AG04450 (cell line): Measurements from ENCODE around the gene INPP5A. TPM values are rescaled to one million over a fixed set of nuclear protein-coding genes. Genes with fewer than 3 reads are reported as not detected.

Experiments used
- CTCF ChIA-PET: fragments of 300-600, 350-600 bp; formaldehyde crosslinking; extraction: SDS; loops from one replicate; lab custom pipeline; 2022; ENCODE audit warnings: antibody characterized with exemption, inconsistent platforms; lab: Charles Lee
- POLR2A ChIA-PET: fragments of 350-600 bp; formaldehyde crosslinking; extraction: SDS; loops from one replicate; lab custom pipeline; 2021; ENCODE audit warnings: antibody characterized with exemption, inconsistent platforms; lab: Yijun Ruan, JAX
- DNase-seq: peaks from one replicate; pipeline ENCODE4 v3.0.0-alpha.2; 2011; ENCODE audit warnings: low read depth, low spot score
- H3K27ac ChIP-seq: one replicate; pipeline ENCODE4 v1.5.1; 2012; ENCODE audit warnings: low read depth, low read length, control low read depth
- H3K27me3 ChIP-seq: one replicate; pipeline ENCODE4 v1.6.0; 2012; ENCODE audit warnings: low read length; ENCODE audit not compliant: control insufficient read depth, insufficient read depth
- H3K4me3 ChIP-seq: 2 replicates; pipeline ENCODE4 v1.5.1; 2011; ENCODE audit warnings: mild to moderate bottlenecking, low read depth, low read length, control low read depth
- H3K9me3 ChIP-seq: 2 replicates; pipeline ENCODE4 v1.5.1; 2012; ENCODE audit warnings: low read length; ENCODE audit not compliant: control insufficient read depth, insufficient read depth
- polyA plus RNA-seq: library from polyadenylated mRNA; depleted of rRNA; stranded (reverse); fragments of >200 nt; gene quantifications from 2 replicates; pipeline ENCODE4 v1.2.3, GENCODE V29; 2011
- TF ChIP-seq, protein P1 (sequence below): IDR thresholded peaks from 2 replicates; pipeline ENCODE4 v1.5.1; 2011; ENCODE audit warnings: low read depth, low read length, control low read depth, inconsistent platforms

INPP5A gene
- polyA plus RNA-seq, 1 experiment: 22.5 TPM

DNA sequence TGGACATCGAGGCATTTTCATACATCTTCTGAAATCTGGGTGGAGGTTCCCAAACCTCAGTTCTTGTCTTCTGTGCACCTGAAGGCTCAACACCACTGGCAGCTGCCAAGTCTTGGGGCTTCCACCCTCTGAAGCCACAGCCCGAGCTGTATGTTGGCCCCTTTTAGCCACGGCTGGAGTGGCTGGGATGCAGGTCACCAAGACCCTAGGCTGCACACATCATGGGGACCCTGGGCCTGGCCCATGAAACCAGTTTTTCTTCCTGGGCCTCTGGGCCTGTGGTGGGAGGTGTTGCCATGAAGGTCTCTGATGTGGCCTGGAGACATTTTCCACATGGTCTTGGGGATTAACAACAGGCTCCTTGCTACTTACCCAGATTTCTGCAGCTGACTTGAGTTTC, 62.1 kb downstream of the INPP5A start:
- ChIA-PET CTCF (no interaction called here), POLR2A (no interaction called here)
- TF ChIP-seq, protein P1, sequence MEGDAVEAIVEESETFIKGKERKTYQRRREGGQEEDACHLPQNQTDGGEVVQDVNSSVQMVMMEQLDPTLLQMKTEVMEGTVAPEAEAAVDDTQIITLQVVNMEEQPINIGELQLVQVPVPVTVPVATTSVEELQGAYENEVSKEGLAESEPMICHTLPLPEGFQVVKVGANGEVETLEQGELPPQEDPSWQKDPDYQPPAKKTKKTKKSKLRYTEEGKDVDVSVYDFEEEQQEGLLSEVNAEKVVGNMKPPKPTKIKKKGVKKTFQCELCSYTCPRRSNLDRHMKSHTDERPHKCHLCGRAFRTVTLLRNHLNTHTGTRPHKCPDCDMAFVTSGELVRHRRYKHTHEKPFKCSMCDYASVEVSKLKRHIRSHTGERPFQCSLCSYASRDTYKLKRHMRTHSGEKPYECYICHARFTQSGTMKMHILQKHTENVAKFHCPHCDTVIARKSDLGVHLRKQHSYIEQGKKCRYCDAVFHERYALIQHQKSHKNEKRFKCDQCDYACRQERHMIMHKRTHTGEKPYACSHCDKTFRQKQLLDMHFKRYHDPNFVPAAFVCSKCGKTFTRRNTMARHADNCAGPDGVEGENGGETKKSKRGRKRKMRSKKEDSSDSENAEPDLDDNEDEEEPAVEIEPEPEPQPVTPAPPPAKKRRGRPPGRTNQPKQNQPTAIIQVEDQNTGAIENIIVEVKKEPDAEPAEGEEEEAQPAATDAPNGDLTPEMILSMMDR: no peak
- peaks cover 35% of the 10 kb centered on the region for H3K9me3 ChIP-seq
- no peak for DNase-seq
- no peak overlapping the region for H3K27ac ChIP-seq
- no peak overlapping the region for H3K4me3 ChIP-seq
- H3K27me3 ChIP-seq: peaks cover 3% of the 10 kb centered on the region

DNA sequence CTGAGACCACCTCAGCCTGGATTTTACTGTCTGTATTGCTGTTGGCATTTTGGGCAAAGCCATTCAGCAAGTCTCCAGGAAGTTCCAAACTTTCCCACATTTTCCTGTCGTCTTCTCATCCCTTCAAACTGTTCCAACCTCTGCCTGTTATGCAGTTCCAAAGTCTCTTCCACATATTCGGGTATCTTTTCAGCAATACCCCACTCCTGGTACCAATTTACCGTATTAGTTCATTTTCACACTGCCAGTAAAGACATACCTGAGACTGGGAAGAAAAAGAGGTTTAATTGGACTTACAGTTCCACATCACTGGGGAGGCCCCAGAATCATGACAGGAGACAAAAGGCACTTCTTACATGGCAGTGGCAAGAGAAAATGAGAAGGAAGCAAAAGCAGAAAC, 62.8 kb downstream of the INPP5A start:
- Histone ChIP-seq H3K27me3 (no peaks in the 10 kb centered on the region), H3K4me3 (no peak overlapping the region), H3K27ac (no peak overlapping the region), H3K9me3 (peaks cover 37% of the 10 kb centered on the region)
- DNase-seq: no peak
- TF ChIP-seq, protein P1: no peak
- POLR2A ChIA-PET: no interaction called here
- CTCF ChIA-PET: no interaction called here

DNA sequence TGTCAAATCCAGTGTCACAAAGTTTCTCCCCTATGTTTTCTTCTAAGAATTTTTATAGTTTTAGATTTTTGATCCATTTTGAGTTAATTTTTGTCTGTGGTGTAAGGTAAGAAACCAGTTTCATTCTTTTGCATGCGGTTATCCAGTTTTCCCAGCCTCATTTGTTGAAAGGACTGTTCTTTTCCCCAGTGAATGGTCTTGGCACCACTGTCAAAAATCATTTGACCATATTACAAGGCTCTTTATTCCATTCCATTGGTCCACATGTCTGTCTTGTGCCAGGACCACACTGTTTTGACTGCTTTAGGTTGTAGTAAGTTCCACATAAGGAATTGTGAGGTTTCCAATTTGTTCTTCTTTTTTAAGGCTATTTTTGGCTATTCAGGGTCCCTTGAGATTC, 64.0 kb downstream of the INPP5A start:
- POLR2A ChIA-PET: no interaction called here
- H3K4me3 ChIP-seq: no peak overlapping the region
- H3K9me3 ChIP-seq: peaks cover 37% of the 10 kb centered on the region
- CTCF ChIA-PET: no interaction called here
- H3K27me3 ChIP-seq: no peaks in the 10 kb centered on the region
- DNase-seq: no peak
- H3K27ac ChIP-seq: no peak overlapping the region
- TF ChIP-seq, protein P1: no peak

DNA sequence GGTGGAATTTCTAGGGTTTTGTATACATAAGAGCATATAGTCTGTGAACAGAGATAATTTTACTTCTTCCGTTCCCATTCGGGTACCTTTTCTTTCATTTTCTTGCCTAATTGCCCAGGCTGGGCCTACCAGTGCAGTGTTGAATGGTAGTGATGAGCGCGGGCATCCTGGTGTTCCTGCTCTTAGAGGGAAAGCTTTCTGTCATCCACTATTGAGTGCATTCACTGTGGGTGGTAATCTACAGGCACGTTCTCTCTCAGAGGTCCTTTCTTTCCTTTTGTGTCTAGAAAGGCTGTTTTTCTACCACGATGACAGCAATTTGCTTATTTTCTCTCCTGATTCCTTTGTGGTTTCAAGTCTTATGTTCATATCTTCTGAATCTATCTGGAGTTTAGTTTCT, 65.0 kb downstream of the INPP5A start:
- CTCF ChIA-PET: no interaction called here
- POLR2A ChIA-PET: no interaction called here
- peaks cover 36% of the 10 kb centered on the region for H3K9me3 ChIP-seq
- no peak for DNase-seq
- no peaks in the 10 kb centered on the region for H3K27me3 ChIP-seq
- H3K4me3 ChIP-seq: no peak overlapping the region
- H3K27ac ChIP-seq: no peak overlapping the region
- TF ChIP-seq, protein P1: no peak

DNA sequence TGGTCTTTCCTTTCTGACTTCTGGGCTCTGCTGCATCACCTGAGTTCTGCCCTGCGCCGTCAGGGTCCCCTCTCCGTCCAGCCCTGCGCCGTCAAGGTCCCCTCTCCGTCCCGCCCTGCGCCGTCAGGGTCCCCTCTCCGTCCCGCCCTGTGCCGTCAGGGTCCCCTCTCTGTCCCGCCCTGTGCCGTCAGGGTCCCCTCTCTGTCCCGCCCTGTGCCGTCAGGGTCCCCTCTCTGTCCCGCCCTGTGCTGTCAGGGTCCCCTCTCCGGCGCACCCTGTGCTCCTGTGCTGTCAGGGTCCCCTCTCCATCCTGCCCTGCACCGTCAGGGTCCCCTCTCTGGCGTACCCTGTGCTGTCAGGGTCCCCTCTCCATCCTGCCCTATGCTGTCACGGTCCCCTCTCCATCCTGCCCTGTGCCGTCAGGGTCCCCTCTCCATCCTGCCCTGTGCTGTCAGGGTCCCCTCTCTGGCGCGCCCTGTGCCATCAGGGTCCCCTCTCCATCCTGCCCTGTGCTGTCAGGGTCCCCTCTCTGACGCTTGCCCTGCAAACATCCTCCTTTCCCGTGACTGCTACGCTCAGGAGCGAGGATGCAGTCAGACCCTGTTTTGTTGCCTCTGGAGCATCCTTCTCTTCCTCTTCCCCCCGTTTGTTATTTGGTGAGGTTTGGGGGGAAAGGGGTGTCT, 66.4 kb downstream of the INPP5A start:
- peaks cover 33% of the 10 kb centered on the region for H3K9me3 ChIP-seq
- H3K27ac ChIP-seq: no peak overlapping the region
- POLR2A ChIA-PET: no interaction called here
- no peak for DNase-seq
- TF ChIP-seq, protein P1: no peak
- CTCF ChIA-PET: no interaction called here
- H3K27me3 ChIP-seq: no peaks in the 10 kb centered on the region
- H3K4me3 ChIP-seq: no peak overlapping the region
